Peyer's patch (tissue), 4 donors: Measurements from ENCODE around the gene NAV2.
A peak's percentile ranks its signal among the peaks of the same experiment; 100 is the strongest.

Experiments
- POLR2A ChIP-seq, 2 donors: fragments of 450-650 bp; IDR thresholded peaks; one replicate each; pipeline ENCODE4 v1.5.1; 2017; ENCODE audit warnings: antibody characterized with exemption in 2 of 2, mild to moderate bottlenecking in 2 of 2, moderate library complexity in 2 of 2
- TF ChIP-seq, protein P1 (sequence below), 6 experiments: fragments of 450-650 bp in 4 of 6; fragments of 200-600 bp in 2 of 6; sonication (generic) in 1 of 6; IDR thresholded peaks; one replicate each; pipeline ENCODE4 v1.5.1; 2017 to 2019; ENCODE audit warnings: antibody characterized with exemption in 6 of 6, mild to moderate bottlenecking in 3 of 6, moderate library complexity in 1 of 6

DNA sequence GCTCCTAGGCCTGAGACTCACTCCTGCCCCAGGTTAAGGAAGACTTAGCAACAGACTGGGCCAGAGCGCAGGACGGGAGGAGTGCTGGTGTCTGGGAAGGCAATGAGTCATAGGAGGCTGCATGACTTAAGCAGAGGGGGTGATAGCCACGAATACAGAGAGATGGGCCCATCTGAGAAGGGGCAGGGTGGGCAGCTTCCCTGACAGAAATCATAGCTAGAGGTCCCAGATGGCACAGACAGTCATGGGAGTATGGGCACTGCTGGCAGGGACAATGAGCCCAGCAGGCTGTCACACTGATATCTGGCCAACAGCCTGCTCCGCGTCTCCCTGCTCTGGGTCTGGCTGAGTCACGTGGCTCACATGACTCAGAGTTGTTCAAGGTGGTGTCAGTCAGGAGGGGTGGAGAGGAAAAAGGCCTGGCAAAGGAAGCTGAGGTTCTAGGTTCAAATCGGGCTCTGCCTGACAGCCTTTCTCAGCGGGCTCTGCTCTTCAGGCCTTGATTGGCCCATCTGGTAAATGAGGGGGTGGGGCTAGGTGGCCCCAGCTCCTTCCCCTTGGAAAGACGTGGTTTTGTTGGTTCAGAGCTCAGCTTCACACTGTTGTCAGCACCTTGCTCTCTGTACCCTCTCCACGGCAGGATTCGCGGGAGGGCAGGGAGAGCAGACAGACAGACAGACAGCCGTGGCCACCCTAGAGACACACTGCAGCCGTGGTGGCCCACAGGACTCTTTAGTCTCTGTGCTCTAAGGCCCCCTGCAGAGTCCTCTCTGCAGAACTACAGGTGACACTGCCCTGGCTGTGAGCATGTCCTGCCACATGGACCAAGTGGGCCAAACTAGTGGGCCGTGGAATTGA is 399.9 kb downstream of the NAV2 start:
- TF ChIP-seq, protein P1, sequence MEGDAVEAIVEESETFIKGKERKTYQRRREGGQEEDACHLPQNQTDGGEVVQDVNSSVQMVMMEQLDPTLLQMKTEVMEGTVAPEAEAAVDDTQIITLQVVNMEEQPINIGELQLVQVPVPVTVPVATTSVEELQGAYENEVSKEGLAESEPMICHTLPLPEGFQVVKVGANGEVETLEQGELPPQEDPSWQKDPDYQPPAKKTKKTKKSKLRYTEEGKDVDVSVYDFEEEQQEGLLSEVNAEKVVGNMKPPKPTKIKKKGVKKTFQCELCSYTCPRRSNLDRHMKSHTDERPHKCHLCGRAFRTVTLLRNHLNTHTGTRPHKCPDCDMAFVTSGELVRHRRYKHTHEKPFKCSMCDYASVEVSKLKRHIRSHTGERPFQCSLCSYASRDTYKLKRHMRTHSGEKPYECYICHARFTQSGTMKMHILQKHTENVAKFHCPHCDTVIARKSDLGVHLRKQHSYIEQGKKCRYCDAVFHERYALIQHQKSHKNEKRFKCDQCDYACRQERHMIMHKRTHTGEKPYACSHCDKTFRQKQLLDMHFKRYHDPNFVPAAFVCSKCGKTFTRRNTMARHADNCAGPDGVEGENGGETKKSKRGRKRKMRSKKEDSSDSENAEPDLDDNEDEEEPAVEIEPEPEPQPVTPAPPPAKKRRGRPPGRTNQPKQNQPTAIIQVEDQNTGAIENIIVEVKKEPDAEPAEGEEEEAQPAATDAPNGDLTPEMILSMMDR (IDR thresholded peaks at IDR 0.05) = peak in 1 of 6 experiments; percentile 8
- TF ChIP-seq POLR2A (IDR thresholded peaks at IDR 0.05) = peak in 1 of 2 donors; percentile 30
